Type B pancreatic cell (in vitro differentiated cells): ENCODE results near the gene CRLF1. TPM values are rescaled to one million over a fixed set of nuclear protein-coding genes. Genes with fewer than 3 reads are reported as not detected.
A peak's percentile ranks its signal among the peaks of the same experiment; 100 is the strongest.
"Not testable (repeated sequence)": the region's sequence is repeated elsewhere in the genome, so short reads cannot be mapped to it uniquely, and the experiment has no call there.

Source experiments
- DNase-seq: peaks from one replicate; pipeline ENCODE4 v3.0.0; 2021; ENCODE audit warnings: mixed read lengths; ENCODE audit not compliant: unreplicated experiment; ENCODE audit errors: extremely low spot score
- H3K27ac Mint-ChIP-seq: 2 replicates; pipeline ENCODE4 v1.8.0; 2021; ENCODE audit warnings: mild to moderate bottlenecking, mixed read lengths
- H3K27me3 Mint-ChIP-seq: 2 replicates; pipeline ENCODE4 v1.8.0; 2021; ENCODE audit warnings: mixed read lengths
- H3K36me3 Mint-ChIP-seq: 2 replicates; pipeline ENCODE4 v1.8.0; 2021; ENCODE audit warnings: mixed read lengths
- H3K4me1 Mint-ChIP-seq: one replicate; pipeline ENCODE4 v1.8.0; 2021; ENCODE audit warnings: mixed read lengths; ENCODE audit not compliant: unreplicated experiment
- H3K4me3 Mint-ChIP-seq: 2 replicates; pipeline ENCODE4 v1.8.0; 2021; ENCODE audit warnings: mild to moderate bottlenecking, mixed read lengths
- H3K9me3 Mint-ChIP-seq: 2 replicates; pipeline ENCODE4 v1.8.0; 2021; ENCODE audit warnings: mixed read lengths
- total RNA-seq: library from RNA; stranded (reverse); gene quantifications from 2 replicates; pipeline ENCODE4 v1.2.1, GENCODE V29; 2021; ENCODE audit warnings: low replicate concordance
- TF ChIP-seq, protein P1 (sequence below): fragments of 200-600 bp; sonication (generic); conservative IDR thresholded peaks from 2 replicates; pipeline ENCODE4 v1.5.0; 2021; ENCODE audit warnings: antibody characterized with exemption, mild to moderate bottlenecking

The CRLF1 gene
- total RNA-seq, 1 donor from 2014 or later: 7.8 TPM

DNA sequence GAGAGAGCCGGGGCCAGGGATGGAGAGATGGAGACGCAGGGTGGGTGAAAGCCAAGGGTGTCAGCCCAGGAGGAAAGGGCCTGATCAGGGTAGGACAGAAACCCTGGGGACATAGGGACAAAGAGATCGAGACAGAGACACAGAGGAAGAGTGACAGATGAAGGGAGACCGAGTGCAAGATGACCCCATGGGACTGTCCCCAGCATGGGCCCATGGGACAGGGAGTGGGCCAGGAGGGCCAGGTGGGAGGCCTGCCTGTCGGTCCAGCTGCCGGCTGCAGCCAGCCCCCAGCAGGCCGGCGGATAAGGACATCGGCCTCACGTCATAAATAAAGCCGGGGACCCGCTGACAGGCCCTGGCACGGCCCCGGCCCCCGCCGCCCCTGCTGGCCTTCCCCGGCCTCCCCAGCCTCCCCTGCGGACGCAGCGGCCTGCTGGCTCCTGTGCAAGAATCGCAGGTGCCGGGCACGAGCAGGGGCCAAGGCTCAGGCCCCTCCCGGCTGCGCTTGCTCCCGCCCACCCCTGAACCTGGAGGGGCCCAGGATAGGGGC is 11.7 kb downstream of the CRLF1 start:
- H3K27ac Mint-ChIP-seq: no peak overlapping the region
- TF ChIP-seq, protein P1, sequence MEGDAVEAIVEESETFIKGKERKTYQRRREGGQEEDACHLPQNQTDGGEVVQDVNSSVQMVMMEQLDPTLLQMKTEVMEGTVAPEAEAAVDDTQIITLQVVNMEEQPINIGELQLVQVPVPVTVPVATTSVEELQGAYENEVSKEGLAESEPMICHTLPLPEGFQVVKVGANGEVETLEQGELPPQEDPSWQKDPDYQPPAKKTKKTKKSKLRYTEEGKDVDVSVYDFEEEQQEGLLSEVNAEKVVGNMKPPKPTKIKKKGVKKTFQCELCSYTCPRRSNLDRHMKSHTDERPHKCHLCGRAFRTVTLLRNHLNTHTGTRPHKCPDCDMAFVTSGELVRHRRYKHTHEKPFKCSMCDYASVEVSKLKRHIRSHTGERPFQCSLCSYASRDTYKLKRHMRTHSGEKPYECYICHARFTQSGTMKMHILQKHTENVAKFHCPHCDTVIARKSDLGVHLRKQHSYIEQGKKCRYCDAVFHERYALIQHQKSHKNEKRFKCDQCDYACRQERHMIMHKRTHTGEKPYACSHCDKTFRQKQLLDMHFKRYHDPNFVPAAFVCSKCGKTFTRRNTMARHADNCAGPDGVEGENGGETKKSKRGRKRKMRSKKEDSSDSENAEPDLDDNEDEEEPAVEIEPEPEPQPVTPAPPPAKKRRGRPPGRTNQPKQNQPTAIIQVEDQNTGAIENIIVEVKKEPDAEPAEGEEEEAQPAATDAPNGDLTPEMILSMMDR: no peak
- peak overlapping the region; percentile 60 for H3K4me3 Mint-ChIP-seq
- H3K9me3 Mint-ChIP-seq: no peaks in the 10 kb centered on the region
- DNase-seq: no peak
- H3K27me3 Mint-ChIP-seq: peaks cover 28% of the 10 kb centered on the region
- H3K36me3 Mint-ChIP-seq: no peaks in the 10 kb centered on the region
- H3K4me1 Mint-ChIP-seq: peaks cover 19% of the 10 kb centered on the region

DNA sequence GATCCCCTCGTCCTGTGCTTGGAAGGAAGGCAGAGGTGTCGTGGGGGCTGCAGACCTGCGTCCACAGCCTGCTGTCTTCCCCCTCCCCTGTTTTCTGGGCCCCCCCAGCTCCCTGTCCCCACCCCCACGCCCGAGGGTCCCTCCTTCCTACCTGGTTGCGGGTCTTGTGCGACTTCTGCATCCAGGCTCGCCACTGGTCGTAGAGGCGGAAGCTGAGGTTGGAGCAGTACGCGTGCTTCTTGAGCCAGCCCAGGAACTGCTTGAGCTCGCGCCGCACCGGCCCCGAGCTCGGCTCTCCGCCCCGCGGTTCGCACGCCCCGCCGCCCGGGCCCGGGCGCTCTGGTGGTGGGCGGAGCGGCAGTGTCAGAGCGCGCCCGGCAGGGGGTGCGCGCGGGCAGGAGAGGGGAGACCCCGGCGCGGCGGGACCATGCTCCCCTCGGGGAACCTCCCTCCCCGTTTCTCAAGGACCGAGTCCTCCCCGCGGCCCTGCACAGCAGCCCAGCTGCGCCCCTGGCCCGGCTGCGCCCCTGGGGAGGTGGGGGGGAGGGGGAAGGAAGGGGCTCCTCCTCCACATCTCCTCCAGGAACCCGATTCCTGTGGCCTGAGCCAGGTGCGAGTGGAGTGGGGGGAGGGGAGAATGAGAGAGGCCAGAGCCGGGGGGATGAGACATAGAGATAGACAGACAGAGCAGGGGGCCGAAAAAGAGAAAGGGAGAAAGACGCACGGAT is 12.3 kb downstream of the CRLF1 start:
- H3K27ac Mint-ChIP-seq: no peak overlapping the region
- H3K4me3 Mint-ChIP-seq: peak overlapping the region; percentile 60
- H3K9me3 Mint-ChIP-seq: no peaks in the 10 kb centered on the region
- no peaks in the 10 kb centered on the region for H3K36me3 Mint-ChIP-seq
- TF ChIP-seq, protein P1: peak; percentile 91
- peak; percentile 84 for DNase-seq
- H3K27me3 Mint-ChIP-seq: peaks cover 24% of the 10 kb centered on the region
- peaks cover 23% of the 10 kb centered on the region for H3K4me1 Mint-ChIP-seq

DNA sequence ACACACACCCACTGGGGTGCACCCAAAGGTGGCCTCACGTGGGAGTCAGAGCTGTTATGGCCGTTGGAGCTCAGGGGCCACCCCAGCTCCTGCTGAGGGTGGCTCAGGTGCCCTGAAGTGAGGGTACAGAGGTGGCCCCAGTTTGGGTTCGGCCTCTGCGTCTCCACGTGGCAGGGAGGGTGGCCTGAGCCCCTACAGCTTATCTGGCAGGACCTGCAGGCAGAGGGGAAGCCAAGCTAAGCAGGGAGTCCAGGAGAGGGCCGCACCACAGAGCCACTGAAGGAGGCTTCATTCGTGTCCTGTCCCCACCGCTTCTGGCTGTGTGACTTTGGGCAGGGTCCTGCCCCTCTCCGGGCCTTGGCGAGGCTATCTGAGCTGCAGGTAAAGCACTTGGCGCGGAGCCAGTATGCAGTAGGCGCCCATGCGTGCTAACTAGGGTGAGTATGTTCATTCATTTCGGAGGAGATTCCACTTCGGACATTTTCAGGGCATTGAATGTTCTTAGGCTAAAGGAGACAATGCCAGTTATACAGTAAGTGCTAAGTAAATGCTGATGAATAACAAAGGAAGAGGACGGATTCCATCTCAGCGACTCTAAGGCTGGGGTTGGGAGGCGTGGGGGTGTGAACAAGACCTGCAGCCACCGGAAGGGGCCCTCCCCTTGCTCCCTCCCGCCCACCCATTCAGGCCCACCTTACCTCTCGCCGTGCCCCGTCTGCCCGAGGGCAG is 13.1 kb downstream of the CRLF1 start:
- TF ChIP-seq, protein P1: no peak
- DNase-seq: peak; percentile 66
- Mint-ChIP-seq H3K9me3 (no peaks in the 10 kb centered on the region), H3K36me3 (no peaks in the 10 kb centered on the region), H3K27ac (peak overlapping the region; percentile 51), H3K4me3 (peak overlapping the region; percentile 70), H3K27me3 (peaks cover 19% of the 10 kb centered on the region), H3K4me1 (peaks cover 23% of the 10 kb centered on the region)

DNA sequence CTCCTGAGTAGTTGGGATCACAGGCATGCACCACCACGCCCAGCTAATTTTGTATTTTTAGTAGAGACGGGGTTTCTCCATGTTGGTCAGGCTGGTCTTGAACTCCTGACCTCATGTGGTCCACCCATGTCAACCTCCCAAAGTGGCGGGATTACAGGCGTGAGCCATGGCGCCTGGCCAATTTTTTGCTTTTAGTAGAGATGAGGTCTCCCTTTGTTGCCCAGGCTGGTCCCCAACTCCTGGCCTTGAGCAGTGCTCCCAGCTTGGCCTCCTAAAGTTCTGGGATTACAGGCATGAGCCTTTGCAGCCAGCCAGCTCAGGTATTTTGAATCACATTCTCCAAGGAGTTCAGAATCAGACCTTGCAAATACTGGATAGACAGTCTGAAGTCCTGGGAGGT is 13.9 kb downstream of the CRLF1 start:
- not testable (repeated sequence) for DNase-seq, H3K36me3 Mint-ChIP-seq, H3K27ac Mint-ChIP-seq, H3K9me3 Mint-ChIP-seq, H3K4me3 Mint-ChIP-seq
- peaks cover 22% of the 10 kb centered on the region for H3K4me1 Mint-ChIP-seq
- peaks cover 16% of the 10 kb centered on the region for H3K27me3 Mint-ChIP-seq

DNA sequence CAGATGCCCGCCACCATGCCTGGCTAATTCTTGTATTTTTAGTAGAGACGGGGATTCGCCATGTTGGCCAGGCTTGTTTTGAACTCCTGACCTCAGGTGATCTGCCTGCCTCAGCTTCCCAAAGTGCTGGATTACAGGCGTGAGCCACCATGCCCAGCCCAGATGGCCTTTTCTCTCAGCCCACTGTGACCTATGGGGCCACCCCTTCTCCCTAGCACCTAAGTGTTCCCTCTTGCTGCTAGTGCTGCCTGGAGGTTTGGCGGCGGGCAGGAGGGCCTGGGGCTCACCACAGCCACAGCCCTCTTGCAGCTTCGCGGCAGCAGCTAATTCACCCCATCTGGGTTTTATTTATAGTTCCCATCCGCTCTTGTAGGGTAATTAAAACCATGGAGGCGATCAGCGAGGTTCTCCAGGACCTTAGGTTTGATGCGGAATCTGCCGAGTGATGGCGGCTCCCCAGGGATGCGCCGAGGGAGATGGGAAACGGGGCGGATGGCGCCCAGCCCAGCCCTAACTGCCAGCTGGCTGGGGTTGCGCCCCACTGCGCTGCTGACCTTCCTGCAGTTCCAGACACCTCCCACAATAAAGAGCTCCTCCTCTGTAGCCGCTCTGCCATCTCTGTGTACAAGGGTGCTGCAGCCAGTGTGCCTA is 14.7 kb downstream of the CRLF1 start:
- TF ChIP-seq, protein P1: no peak
- Mint-ChIP-seq H3K36me3 (no peaks in the 10 kb centered on the region), H3K9me3 (no peaks in the 10 kb centered on the region), H3K27ac (no peak overlapping the region), H3K27me3 (peaks cover 16% of the 10 kb centered on the region), H3K4me1 (peaks cover 20% of the 10 kb centered on the region), H3K4me3 (peak overlapping the region; percentile 25)
- DNase-seq: no peak
